Measurements from ENCODE around the gene FERD3L. TPM values are rescaled to one million over a fixed set of nuclear protein-coding genes. Genes with fewer than 3 reads are reported as not detected.
A peak's percentile ranks its signal among the peaks of the same experiment; 100 is the strongest.

Gene FERD3L
- total and polyA plus RNA-seq, 2 experiments from 2014 or later, result not detected

DNA sequence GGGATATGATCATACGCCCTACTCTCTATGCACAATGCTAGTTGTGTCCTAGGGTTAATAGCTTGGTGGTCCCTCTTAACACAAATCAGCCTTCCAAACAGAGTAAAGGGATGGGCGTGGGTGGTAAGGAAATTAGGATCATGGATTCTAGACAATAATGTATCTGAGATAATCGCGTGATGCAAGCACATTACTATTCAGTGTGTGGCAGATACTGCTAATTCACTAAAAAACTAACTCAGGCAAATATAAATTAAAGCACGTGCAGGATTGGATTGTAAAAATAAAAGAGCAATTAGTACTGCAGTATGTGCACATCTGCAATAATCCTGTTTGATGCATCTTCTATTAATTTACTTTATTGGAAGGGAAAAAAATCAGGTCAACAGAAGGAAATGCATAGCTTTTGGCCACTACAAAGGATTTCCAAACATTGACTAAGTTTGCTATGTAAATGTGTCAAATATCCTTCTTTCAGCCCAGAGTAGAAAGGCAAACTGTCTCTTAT, 49.8 kb downstream of the FERD3L start:
- H3K4me1 ChIP-seq (ENCODE audit: insufficient read depth), result peaks cover 39% of the 10 kb centered on the region
- 0 out of 2 replicates have a peak overlapping the region, but pooled peaks have one; percentile 14 for H2AFZ ChIP-seq
- no peaks in the 10 kb centered on the region for H3K9me2 ChIP-seq (ENCODE audit: insufficient read depth)
- Mint-ChIP-seq H3K4me3 (no peak overlapping the region; the same call in 2 of the 3 replicates), H3K36me3 (ENCODE audit: low read depth) (no peaks in the 10 kb centered on the region), H3K27ac (no peak overlapping the region), H3K4me1 (peaks cover 34% of the 10 kb centered on the region), H3K9me3 (no peaks in the 10 kb centered on the region), H3K27me3 (ENCODE audit: insufficient read depth, low read depth, poor library complexity) (no peaks in the 10 kb centered on the region)
- no peaks in the 10 kb centered on the region for H4K20me1 ChIP-seq (replicated peaks; ENCODE audit: insufficient read depth)
- ATAC-seq, result no peak
- TF ChIP-seq, protein P1, sequence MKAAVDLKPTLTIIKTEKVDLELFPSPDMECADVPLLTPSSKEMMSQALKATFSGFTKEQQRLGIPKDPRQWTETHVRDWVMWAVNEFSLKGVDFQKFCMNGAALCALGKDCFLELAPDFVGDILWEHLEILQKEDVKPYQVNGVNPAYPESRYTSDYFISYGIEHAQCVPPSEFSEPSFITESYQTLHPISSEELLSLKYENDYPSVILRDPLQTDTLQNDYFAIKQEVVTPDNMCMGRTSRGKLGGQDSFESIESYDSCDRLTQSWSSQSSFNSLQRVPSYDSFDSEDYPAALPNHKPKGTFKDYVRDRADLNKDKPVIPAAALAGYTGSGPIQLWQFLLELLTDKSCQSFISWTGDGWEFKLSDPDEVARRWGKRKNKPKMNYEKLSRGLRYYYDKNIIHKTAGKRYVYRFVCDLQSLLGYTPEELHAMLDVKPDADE (IDR thresholded peaks at IDR 0.05), result no peak
- TF ChIP-seq, protein P2, sequence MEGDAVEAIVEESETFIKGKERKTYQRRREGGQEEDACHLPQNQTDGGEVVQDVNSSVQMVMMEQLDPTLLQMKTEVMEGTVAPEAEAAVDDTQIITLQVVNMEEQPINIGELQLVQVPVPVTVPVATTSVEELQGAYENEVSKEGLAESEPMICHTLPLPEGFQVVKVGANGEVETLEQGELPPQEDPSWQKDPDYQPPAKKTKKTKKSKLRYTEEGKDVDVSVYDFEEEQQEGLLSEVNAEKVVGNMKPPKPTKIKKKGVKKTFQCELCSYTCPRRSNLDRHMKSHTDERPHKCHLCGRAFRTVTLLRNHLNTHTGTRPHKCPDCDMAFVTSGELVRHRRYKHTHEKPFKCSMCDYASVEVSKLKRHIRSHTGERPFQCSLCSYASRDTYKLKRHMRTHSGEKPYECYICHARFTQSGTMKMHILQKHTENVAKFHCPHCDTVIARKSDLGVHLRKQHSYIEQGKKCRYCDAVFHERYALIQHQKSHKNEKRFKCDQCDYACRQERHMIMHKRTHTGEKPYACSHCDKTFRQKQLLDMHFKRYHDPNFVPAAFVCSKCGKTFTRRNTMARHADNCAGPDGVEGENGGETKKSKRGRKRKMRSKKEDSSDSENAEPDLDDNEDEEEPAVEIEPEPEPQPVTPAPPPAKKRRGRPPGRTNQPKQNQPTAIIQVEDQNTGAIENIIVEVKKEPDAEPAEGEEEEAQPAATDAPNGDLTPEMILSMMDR (conservative IDR thresholded peaks at IDR 0.05; ENCODE audit: low read depth in 2 of 2), result no peak
- TF ChIP-seq ZNF114 (CRISPR knock-in tag; IDR thresholded peaks at IDR 0.05) (no peak), EZH2phosphoT487 (IDR thresholded peaks at IDR 0.05; ENCODE audit: unreplicated experiment) (no peak), POLR2AphosphoS5 (IDR thresholded peaks at IDR 0.05; ENCODE audit: low read depth) (no peak)
- TF ChIP-seq, protein P3, sequence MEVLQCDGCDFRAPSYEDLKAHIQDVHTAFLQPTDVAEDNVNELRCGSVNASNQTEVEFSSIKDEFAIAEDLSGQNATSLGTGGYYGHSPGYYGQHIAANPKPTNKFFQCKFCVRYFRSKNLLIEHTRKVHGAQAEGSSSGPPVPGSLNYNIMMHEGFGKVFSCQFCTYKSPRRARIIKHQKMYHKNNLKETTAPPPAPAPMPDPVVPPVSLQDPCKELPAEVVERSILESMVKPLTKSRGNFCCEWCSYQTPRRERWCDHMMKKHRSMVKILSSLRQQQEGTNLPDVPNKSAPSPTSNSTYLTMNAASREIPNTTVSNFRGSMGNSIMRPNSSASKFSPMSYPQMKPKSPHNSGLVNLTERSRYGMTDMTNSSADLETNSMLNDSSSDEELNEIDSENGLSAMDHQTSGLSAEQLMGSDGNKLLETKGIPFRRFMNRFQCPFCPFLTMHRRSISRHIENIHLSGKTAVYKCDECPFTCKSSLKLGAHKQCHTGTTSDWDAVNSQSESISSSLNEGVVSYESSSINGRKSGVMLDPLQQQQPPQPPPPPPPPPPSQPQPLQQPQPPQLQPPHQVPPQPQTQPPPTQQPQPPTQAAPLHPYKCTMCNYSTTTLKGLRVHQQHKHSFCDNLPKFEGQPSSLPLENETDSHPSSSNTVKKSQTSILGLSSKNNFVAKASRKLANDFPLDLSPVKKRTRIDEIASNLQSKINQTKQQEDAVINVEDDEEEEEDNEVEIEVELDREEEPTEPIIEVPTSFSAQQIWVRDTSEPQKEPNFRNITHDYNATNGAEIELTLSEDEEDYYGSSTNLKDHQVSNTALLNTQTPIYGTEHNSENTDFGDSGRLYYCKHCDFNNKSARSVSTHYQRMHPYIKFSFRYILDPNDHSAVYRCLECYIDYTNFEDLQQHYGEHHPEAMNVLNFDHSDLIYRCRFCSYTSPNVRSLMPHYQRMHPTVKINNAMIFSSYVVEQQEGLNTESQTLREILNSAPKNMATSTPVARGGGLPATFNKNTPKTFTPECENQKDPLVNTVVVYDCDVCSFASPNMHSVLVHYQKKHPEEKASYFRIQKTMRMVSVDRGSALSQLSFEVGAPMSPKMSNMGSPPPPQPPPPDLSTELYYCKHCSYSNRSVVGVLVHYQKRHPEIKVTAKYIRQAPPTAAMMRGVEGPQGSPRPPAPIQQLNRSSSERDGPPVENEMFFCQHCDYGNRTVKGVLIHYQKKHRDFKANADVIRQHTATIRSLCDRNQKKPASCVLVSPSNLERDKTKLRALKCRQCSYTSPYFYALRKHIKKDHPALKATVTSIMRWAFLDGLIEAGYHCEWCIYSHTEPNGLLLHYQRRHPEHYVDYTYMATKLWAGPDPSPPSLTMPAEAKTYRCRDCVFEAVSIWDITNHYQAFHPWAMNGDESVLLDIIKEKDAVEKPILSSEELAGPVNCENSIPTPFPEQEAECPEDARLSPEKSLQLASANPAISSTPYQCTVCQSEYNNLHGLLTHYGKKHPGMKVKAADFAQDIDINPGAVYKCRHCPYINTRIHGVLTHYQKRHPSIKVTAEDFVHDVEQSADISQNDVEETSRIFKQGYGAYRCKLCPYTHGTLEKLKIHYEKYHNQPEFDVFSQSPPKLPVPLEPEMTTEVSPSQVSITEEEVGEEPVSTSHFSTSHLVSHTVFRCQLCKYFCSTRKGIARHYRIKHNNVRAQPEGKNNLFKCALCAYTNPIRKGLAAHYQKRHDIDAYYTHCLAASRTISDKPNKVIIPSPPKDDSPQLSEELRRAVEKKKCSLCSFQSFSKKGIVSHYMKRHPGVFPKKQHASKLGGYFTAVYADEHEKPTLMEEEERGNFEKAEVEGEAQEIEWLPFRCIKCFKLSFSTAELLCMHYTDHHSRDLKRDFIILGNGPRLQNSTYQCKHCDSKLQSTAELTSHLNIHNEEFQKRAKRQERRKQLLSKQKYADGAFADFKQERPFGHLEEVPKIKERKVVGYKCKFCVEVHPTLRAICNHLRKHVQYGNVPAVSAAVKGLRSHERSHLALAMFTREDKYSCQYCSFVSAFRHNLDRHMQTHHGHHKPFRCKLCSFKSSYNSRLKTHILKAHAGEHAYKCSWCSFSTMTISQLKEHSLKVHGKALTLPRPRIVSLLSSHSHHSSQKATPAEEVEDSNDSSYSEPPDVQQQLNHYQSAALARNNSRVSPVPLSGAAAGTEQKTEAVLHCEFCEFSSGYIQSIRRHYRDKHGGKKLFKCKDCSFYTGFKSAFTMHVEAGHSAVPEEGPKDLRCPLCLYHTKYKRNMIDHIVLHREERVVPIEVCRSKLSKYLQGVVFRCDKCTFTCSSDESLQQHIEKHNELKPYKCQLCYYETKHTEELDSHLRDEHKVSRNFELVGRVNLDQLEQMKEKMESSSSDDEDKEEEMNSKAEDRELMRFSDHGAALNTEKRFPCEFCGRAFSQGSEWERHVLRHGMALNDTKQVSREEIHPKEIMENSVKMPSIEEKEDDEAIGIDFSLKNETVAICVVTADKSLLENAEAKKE (CRISPR knock-in tag; IDR thresholded peaks at IDR 0.05), result no peak
- TF ChIP-seq, protein P4, sequence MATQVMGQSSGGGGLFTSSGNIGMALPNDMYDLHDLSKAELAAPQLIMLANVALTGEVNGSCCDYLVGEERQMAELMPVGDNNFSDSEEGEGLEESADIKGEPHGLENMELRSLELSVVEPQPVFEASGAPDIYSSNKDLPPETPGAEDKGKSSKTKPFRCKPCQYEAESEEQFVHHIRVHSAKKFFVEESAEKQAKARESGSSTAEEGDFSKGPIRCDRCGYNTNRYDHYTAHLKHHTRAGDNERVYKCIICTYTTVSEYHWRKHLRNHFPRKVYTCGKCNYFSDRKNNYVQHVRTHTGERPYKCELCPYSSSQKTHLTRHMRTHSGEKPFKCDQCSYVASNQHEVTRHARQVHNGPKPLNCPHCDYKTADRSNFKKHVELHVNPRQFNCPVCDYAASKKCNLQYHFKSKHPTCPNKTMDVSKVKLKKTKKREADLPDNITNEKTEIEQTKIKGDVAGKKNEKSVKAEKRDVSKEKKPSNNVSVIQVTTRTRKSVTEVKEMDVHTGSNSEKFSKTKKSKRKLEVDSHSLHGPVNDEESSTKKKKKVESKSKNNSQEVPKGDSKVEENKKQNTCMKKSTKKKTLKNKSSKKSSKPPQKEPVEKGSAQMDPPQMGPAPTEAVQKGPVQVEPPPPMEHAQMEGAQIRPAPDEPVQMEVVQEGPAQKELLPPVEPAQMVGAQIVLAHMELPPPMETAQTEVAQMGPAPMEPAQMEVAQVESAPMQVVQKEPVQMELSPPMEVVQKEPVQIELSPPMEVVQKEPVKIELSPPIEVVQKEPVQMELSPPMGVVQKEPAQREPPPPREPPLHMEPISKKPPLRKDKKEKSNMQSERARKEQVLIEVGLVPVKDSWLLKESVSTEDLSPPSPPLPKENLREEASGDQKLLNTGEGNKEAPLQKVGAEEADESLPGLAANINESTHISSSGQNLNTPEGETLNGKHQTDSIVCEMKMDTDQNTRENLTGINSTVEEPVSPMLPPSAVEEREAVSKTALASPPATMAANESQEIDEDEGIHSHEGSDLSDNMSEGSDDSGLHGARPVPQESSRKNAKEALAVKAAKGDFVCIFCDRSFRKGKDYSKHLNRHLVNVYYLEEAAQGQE (IDR thresholded peaks at IDR 0.05; ENCODE audit: unreplicated experiment), result no peak
- no peaks in the 10 kb centered on the region for H3K27me3 ChIP-seq (ENCODE audit: insufficient read depth)
- no peak for DNase-seq (ENCODE audit: low spot score)
- H3F3A ChIP-seq (replicated peaks; ENCODE audit: low read depth), result no peaks in the 10 kb centered on the region
- H3K27ac ChIP-seq (ENCODE audit: low read depth), result no peak overlapping the region
- H3K36me3 ChIP-seq (ENCODE audit: insufficient read depth), result no peaks in the 10 kb centered on the region
- peak overlapping the region; percentile 53 for H3K4me2 ChIP-seq
- no peak overlapping the region for H3K4me3 ChIP-seq
- H3K79me2 ChIP-seq (replicated peaks; ENCODE audit: insufficient read depth), result no peaks in the 10 kb centered on the region
